Smooth muscle cell (in vitro differentiated cells): Measurements from ENCODE around the gene ATRNL1. TPM values are rescaled to one million over a fixed set of nuclear protein-coding genes. Genes with fewer than 3 reads are reported as not detected.
"Not testable (repeated sequence)": the region's sequence is repeated elsewhere in the genome, so short reads cannot be mapped to it uniquely, and the experiment has no call there.

ENCODE experiments used
- DNase-seq: peaks from one replicate; lab custom pipeline; 2025; ENCODE audit not compliant: unreplicated experiment; lab: John Stamatoyannopoulos, UW
- H2AFZ ChIP-seq: fragments of 200-600 bp; sonication (generic); 2 replicates; pipeline ENCODE4 v1.6.0; 2016; ENCODE audit warnings: antibody characterized with exemption, low read depth, mild to moderate bottlenecking
- H3F3A ChIP-seq: fragments of 200-600 bp; sonication (generic); 2 replicates; pipeline ENCODE4 v1.6.0; 2017; ENCODE audit warnings: antibody characterized with exemption, low read depth
- H3K27ac ChIP-seq: fragments of 200-600 bp; sonication (generic); 2 replicates; pipeline ENCODE4 v1.5.1; 2016; ENCODE audit warnings: low read depth, mild to moderate bottlenecking
- H3K27me3 ChIP-seq: fragments of 200-600 bp; sonication (generic); 2 replicates; pipeline ENCODE4 v1.6.1; 2016; ENCODE audit warnings: low read depth, mild to moderate bottlenecking
- H3K36me3 ChIP-seq: fragments of 200-600 bp; sonication (generic); 2 replicates; pipeline ENCODE4 v1.5.1; 2016; ENCODE audit warnings: low read depth
- H3K4me1 ChIP-seq: fragments of 200-600 bp; sonication (generic); 2 replicates; pipeline ENCODE4 v1.5.1; 2016; ENCODE audit warnings: low read depth
- H3K4me2 ChIP-seq: fragments of 200-600 bp; sonication (generic); 2 replicates; pipeline ENCODE4 v1.6.0; 2016; ENCODE audit warnings: mild to moderate bottlenecking
- H3K4me3 ChIP-seq: fragments of 200-600 bp; sonication (generic); 2 replicates; pipeline ENCODE4 v1.5.1; 2016; ENCODE audit warnings: mild to moderate bottlenecking
- H3K79me2 ChIP-seq: fragments of 200-600 bp; sonication (generic); 2 replicates; pipeline ENCODE4 v1.6.0; 2016; ENCODE audit warnings: low read depth, mild to moderate bottlenecking
- H3K9ac ChIP-seq: fragments of 200-600 bp; sonication (generic); 2 replicates; pipeline ENCODE4 v1.6.0; 2016; ENCODE audit warnings: low read depth
- H3K9me3 ChIP-seq: fragments of 200-600 bp; sonication (generic); replicated peaks from 2 replicates; pipeline ENCODE4 v1.5.1; 2016; ENCODE audit warnings: low read depth
- H4K20me1 ChIP-seq: fragments of 200-600 bp; sonication (generic); 2 replicates; pipeline ENCODE4 v1.6.0; 2016; ENCODE audit warnings: low read depth
- WGBS: methylation state at CpG from one replicate; pipeline ENCODE4 v1.1.7; 2016; ENCODE audit warnings: low lambda C conversion rate; 5-methylcytosine and 5-hydroxymethylcytosine counted together
- polyA plus RNA-seq: library from polyadenylated mRNA; unstranded; fragments of >200 nt; fragmentation: Nextera tagmentation; extraction: Ambion mirVana; gene quantifications from 2 replicates; pipeline ENCODE4 v1.2.1, GENCODE V29; 2016
- total RNA-seq: library from RNA; depleted of rRNA; stranded (reverse); fragments of >200 nt; gene quantifications from 2 replicates; pipeline ENCODE4 v1.2.3, GENCODE V29; 2014
- TF ChIP-seq, protein P1 (sequence below): fragments of 200-600 bp; sonication (generic); IDR thresholded peaks from 2 replicates; pipeline ENCODE4 v1.5.1; 2017; ENCODE audit warnings: borderline replicate concordance, mild to moderate bottlenecking, antibody characterized with exemption; ENCODE audit not compliant: insufficient read depth, poor library complexity, severe bottlenecking

ATRNL1 gene
- total and polyA plus RNA-seq, 2 experiments from 2014 or later, result 2.7 to 14.9 TPM

DNA sequence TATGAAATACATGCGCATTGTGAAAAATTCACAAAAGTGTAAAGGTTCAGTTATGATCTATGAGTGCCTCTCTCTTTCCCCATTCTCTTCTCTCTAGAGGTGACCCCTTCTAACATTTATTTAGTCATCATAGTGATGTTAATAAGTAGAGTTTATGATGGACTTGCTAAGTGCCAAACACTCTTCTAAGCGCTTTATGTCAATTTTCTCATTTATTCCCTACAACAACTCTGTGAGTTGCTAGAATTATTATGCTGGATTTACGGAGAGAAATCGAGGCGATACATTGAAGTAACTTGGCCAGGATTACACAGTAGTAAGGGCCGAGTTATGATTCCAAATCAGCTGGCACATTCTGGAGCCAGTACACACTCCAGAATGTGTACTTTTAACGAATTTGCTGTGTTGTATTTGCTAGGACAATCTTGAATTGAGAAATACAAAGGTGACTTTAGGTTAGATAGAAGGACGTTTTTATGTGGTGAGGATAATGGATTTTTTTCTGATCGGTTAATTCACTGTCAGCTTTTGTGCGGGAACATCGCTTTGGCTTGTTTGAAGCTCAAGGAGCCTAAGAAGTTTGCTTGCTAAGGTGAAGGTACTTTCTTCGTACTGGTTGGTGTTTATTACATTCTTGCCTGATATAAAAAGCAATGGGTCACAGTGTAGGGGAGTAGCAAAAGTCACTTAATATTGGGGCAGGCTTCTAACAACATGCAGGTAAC lies 1.4 kb downstream of the ATRNL1 start:
- WGBS, result 51% methylated on average over 12 of the region's 12 CpGs
- DNase-seq, result no peak
- peak overlapping the region; percentile 92 for H3K4me2 ChIP-seq
- no peaks in the 10 kb centered on the region for H4K20me1 ChIP-seq
- H3K4me1 ChIP-seq, result peaks cover 9% of the 10 kb centered on the region
- peaks cover 6% of the 10 kb centered on the region for H3K27me3 ChIP-seq
- no peaks in the 10 kb centered on the region for H3K36me3 ChIP-seq
- TF ChIP-seq, protein P1, sequence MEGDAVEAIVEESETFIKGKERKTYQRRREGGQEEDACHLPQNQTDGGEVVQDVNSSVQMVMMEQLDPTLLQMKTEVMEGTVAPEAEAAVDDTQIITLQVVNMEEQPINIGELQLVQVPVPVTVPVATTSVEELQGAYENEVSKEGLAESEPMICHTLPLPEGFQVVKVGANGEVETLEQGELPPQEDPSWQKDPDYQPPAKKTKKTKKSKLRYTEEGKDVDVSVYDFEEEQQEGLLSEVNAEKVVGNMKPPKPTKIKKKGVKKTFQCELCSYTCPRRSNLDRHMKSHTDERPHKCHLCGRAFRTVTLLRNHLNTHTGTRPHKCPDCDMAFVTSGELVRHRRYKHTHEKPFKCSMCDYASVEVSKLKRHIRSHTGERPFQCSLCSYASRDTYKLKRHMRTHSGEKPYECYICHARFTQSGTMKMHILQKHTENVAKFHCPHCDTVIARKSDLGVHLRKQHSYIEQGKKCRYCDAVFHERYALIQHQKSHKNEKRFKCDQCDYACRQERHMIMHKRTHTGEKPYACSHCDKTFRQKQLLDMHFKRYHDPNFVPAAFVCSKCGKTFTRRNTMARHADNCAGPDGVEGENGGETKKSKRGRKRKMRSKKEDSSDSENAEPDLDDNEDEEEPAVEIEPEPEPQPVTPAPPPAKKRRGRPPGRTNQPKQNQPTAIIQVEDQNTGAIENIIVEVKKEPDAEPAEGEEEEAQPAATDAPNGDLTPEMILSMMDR, result no peak
- H3K27ac ChIP-seq, result no peak overlapping the region
- no peaks in the 10 kb centered on the region for H3K9me3 ChIP-seq
- H2AFZ ChIP-seq, result peak overlapping the region; percentile 98
- H3F3A ChIP-seq, result peaks cover 6% of the 10 kb centered on the region
- H3K9ac ChIP-seq, result no peak overlapping the region
- peak overlapping the region; percentile 76 for H3K4me3 ChIP-seq
- no peaks in the 10 kb centered on the region for H3K79me2 ChIP-seq

DNA sequence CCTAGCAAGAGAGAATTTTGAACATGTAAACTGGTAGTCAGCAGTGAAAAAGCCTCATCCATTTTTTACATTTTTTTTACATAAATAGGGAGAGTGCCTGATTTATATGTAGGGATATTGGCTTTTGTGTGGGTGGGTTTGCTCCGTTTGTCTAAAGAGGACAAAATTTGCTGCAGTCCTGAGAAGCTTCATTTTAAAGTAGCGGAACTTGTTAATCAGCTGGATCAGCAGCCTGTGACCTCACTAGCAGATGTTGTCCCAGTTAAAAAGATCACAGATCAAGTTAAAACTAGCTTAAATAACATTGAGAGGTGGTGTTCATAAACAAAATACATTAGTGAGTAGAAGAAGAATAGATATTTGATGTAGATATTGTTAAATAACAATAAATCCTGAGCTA lies 2.6 kb downstream of the ATRNL1 start:
- H3K27me3 ChIP-seq, result peaks cover 6% of the 10 kb centered on the region

DNA sequence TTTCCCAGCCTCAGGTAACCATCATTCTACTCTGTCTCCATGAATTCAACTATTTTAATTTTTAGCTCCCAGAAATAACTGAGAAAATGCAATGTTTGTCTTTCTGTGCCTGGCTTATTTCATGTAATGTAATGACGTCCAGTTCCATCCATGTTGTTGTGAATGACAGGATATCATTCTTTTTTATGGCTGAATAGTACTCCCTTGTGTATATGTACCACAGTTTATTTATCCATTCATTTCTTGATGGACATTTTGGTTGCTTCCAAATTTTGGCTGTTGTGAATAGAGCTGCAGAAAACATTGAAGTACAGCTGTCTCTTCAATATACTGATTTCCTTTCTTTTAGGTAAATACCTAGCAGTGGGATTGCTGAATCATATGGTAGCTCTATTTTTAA lies 10.5 kb downstream of the ATRNL1 start:
- Histone ChIP-seq H4K20me1 (no peaks in the 10 kb centered on the region), H3K4me3 (no peak overlapping the region), H3K27ac (no peak overlapping the region), H3K9ac (no peak overlapping the region), H3K4me1 (no peaks in the 10 kb centered on the region), H3K9me3 (peaks cover 5% of the 10 kb centered on the region), H3K4me2 (no peak overlapping the region), H3K27me3 (no peaks in the 10 kb centered on the region), H3F3A (no peaks in the 10 kb centered on the region), H3K36me3 (no peaks in the 10 kb centered on the region), H3K79me2 (no peaks in the 10 kb centered on the region), H2AFZ (no peak overlapping the region)
- WGBS, result 89% methylated on average over 1 of the region's 1 CpG
- DNase-seq, result no peak
- TF ChIP-seq, protein P1, result no peak

More for the DNA sequence above, 2.6 kb downstream of the ATRNL1 start:
- no peak for DNase-seq
- H3K27ac ChIP-seq, result no peak overlapping the region
- H3K4me2 ChIP-seq, result peak overlapping the region; percentile 31
- H3K79me2 ChIP-seq, result no peaks in the 10 kb centered on the region
- H3F3A ChIP-seq, result peaks cover 6% of the 10 kb centered on the region
- H3K9me3 ChIP-seq, result no peaks in the 10 kb centered on the region
- no peaks in the 10 kb centered on the region for H4K20me1 ChIP-seq
- 24% methylated on average over 2 of the region's 2 CpGs for WGBS
- peak overlapping the region; percentile 0 for H3K4me3 ChIP-seq
- H3K36me3 ChIP-seq, result no peaks in the 10 kb centered on the region
- peaks cover 9% of the 10 kb centered on the region for H3K4me1 ChIP-seq
- H3K9ac ChIP-seq, result no peak overlapping the region
- TF ChIP-seq, protein P1, result no peak
- H2AFZ ChIP-seq, result peak overlapping the region; percentile 50

DNA sequence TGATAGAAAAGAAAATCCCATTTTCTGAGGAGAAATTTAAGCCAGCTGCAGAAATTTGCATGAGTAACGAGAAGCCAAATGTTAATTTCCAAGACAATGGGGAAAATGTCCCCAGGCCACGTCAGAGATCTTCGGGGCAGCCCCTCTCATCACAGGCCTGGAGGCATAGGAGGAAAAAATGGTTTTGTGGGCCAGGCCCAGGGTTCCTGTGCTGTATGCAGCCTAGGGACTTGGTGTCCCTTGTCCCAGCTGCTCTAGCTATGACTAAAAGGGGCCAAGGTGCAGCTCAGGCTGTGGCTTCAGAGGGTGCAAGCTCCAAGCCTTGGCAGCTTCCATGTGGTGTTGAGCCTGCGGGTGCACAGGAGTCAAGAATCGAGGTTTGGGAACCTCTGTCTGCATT lies 12.2 kb downstream of the ATRNL1 start:
- not testable (repeated sequence) for H3K9ac ChIP-seq, DNase-seq, H3K36me3 ChIP-seq, H3K4me3 ChIP-seq, H2AFZ ChIP-seq, H3K9me3 ChIP-seq, H4K20me1 ChIP-seq, H3K27ac ChIP-seq, H3K27me3 ChIP-seq, H3K4me2 ChIP-seq, H3K79me2 ChIP-seq, H3K4me1 ChIP-seq, H3F3A ChIP-seq
- WGBS, result 94% methylated on average over 5 of the region's 5 CpGs
